Karpas-422 (cell line): ENCODE results near the gene KIAA0825. TPM values are rescaled to one million over a fixed set of nuclear protein-coding genes. Genes with fewer than 3 reads are reported as not detected.

ENCODE experiments used
- DNase-seq: peaks from one replicate; pipeline ENCODE4 v3.0.0-alpha.2; 2015
- H2AFZ ChIP-seq: fragments of 200-600 bp; sonication (generic); 2 replicates; pipeline ENCODE4 v1.6.1; 2014; ENCODE audit warnings: antibody characterized with exemption, low read length, mixed read lengths
- H3K27ac ChIP-seq: fragments of 200-600 bp; sonication (generic); 2 replicates; pipeline ENCODE4 v1.5.1; 2014; ENCODE audit warnings: mild to moderate bottlenecking, low read length, moderate library complexity
- H3K27me3 ChIP-seq: fragments of 200-600 bp; sonication (generic); 2 replicates; pipeline ENCODE4 v1.6.1; 2014; ENCODE audit warnings: low read length, mixed read lengths
- H3K36me3 ChIP-seq: fragments of 200-600 bp; sonication (generic); 2 replicates; pipeline ENCODE4 v1.6.1; 2014; ENCODE audit warnings: low read length, mixed read lengths; ENCODE audit not compliant: insufficient read depth
- H3K4me1 ChIP-seq: fragments of 200-600 bp; sonication (generic); 2 replicates; pipeline ENCODE4 v1.6.1; 2014; ENCODE audit warnings: mild to moderate bottlenecking, low read length, mixed read lengths
- H3K4me2 ChIP-seq: fragments of 200-600 bp; sonication (generic); 2 replicates; pipeline ENCODE4 v1.6.1; 2014; ENCODE audit warnings: low read length, low read depth, mild to moderate bottlenecking; ENCODE audit not compliant: poor library complexity, severe bottlenecking
- H3K4me3 ChIP-seq: fragments of 200-600 bp; sonication (generic); 2 replicates; pipeline ENCODE4 v1.5.1; 2014; ENCODE audit warnings: mild to moderate bottlenecking, antibody characterized with exemption, low read length, mixed read lengths
- H3K79me2 ChIP-seq: fragments of 200-600 bp; sonication (generic); 2 replicates; pipeline ENCODE4 v1.6.1; 2014; ENCODE audit warnings: mild to moderate bottlenecking, low read length, mixed read lengths
- H3K9ac ChIP-seq: fragments of 200-600 bp; sonication (generic); 2 replicates; pipeline ENCODE4 v1.6.0; 2014; ENCODE audit warnings: low read length
- H3K9me2 ChIP-seq: fragments of 200-600 bp; sonication (generic), shearing (Covaris generic); replicated peaks from 2 replicates; pipeline ENCODE4 v1.6.0; 2014; ENCODE audit warnings: mild to moderate bottlenecking, low read length, moderate library complexity; ENCODE audit not compliant: insufficient read depth
- H3K9me3 ChIP-seq: fragments of 300-700, 200-600 bp; sonication (generic); 2 replicates; pipeline ENCODE4 v1.6.1; 2014; ENCODE audit warnings: low read length, mixed read lengths
- H4K20me1 ChIP-seq: fragments of 200-600 bp; sonication (generic); 2 replicates; pipeline ENCODE4 v1.6.1; 2014; ENCODE audit warnings: mild to moderate bottlenecking, antibody characterized with exemption, low read length, low read depth; ENCODE audit not compliant: insufficient read depth
- total RNA-seq: library from RNA; depleted of rRNA; stranded (reverse); fragments of >200 nt; shearing (Covaris generic); gene quantifications from 2 replicates; pipeline ENCODE4 v1.2.3, GENCODE V29; 2014; ENCODE audit warnings: low replicate concordance

Gene KIAA0825
- total RNA-seq, 1 experiment from 2014 or later = 2.0 TPM

DNA sequence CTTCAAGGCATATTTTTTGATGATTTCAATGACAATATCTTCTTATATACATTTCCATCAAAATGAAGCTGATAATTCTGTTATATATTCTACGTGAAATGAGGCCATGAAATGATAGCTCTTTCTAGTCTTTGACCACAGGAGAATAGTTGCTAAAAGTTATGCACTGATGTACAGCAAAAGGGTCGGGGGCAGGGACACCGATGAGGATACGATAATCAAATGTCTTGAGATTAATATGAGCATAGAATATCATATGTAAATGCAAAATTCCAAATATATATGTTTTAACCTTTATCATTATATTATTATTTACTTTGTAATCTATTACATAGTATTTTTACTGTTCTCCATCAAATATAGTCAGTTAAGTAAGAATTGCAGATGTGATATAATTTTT, 264.8 kb downstream of the KIAA0825 start:
- Histone ChIP-seq H3K27me3 (no peaks in the 10 kb centered on the region), H3K4me1 (no peaks in the 10 kb centered on the region), H3K79me2 (no peaks in the 10 kb centered on the region), H2AFZ (no peak overlapping the region), H3K36me3 (no peaks in the 10 kb centered on the region), H3K9me2 (no peaks in the 10 kb centered on the region), H3K4me3 (no peak overlapping the region), H4K20me1 (no peaks in the 10 kb centered on the region), H3K9ac (no peak overlapping the region), H3K9me3 (no peaks in the 10 kb centered on the region), H3K27ac (no peak overlapping the region), H3K4me2 (no peak overlapping the region)
- no peak for DNase-seq

DNA sequence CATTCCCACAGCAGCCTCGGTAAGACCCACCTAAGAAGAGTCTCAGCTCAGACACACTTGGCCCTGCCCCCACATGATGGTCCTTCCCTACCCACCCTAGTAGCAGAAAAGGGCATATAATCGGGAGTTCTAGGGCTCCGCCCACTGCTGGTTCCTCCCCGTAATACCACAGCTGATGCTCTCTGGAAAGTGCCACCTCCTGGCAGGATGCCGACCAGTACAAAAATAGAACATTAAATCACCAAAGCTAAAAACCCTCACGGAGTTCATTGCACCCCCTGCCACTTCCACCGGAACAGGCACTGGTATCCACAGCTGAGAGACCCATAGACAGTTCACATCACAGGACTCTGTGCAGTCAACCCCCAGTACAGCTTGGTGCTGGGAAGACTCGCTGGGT, 271.3 kb downstream of the KIAA0825 start:
- DNase-seq = no peak
- no peak overlapping the region for H3K4me3 ChIP-seq
- no peaks in the 10 kb centered on the region for H3K79me2 ChIP-seq
- H3K36me3 ChIP-seq = no peaks in the 10 kb centered on the region
- H3K9me3 ChIP-seq = no peaks in the 10 kb centered on the region
- H3K27me3 ChIP-seq = no peaks in the 10 kb centered on the region
- H2AFZ ChIP-seq = no peak overlapping the region
- no peaks in the 10 kb centered on the region for H4K20me1 ChIP-seq
- no peaks in the 10 kb centered on the region for H3K9me2 ChIP-seq
- H3K27ac ChIP-seq = no peak overlapping the region
- H3K4me1 ChIP-seq = no peaks in the 10 kb centered on the region
- H3K9ac ChIP-seq = no peak overlapping the region
- no peak overlapping the region for H3K4me2 ChIP-seq

DNA sequence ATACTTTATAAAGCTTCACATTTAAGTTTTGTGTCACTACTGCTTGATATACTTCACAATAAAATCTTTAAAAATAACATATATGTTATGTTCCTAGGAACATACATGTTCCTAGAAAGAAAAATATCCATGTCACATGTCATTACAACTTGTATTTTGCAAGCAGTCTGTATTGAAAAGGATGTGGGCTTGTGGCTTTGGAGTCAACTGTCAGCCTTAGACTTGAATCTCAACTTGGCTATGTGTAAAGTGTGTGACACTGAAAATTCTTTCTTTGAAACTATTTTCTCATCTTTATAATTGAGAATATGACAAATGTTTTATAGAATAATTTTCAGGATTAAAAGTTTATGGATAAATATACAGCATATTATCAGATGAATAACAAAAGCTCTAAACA, 273.1 kb downstream of the KIAA0825 start:
- no peak for DNase-seq
- Histone ChIP-seq H3K4me1 (no peaks in the 10 kb centered on the region), H3K9ac (no peak overlapping the region), H3K36me3 (no peaks in the 10 kb centered on the region), H3K4me2 (no peak overlapping the region), H3K27me3 (no peaks in the 10 kb centered on the region), H3K4me3 (no peak overlapping the region), H3K27ac (no peak overlapping the region), H3K79me2 (no peaks in the 10 kb centered on the region), H4K20me1 (no peaks in the 10 kb centered on the region), H3K9me2 (no peaks in the 10 kb centered on the region), H3K9me3 (no peaks in the 10 kb centered on the region), H2AFZ (no peak overlapping the region)

DNA sequence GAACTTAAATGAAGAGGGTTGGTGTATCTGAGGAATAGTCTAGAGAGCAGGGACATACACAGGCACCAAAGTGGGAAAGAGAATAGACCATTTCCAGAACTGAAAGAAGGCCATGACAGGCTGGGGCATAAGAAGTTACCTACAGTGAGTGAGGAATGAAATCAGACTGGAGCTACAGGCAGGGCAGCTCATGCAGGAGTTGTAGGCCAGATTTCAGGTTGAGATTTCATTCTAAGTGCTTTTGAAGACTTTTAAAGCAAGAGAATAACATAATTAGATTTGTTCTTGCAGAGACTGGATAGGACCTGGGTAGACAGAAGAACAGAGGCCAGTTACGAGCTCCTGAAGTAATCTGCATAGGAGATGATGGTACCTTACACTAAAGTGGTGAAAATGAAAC, 280.8 kb downstream of the KIAA0825 start:
- Histone ChIP-seq H3K36me3 (no peaks in the 10 kb centered on the region), H3K4me3 (no peak overlapping the region), H3K4me1 (no peaks in the 10 kb centered on the region), H3K27ac (no peak overlapping the region), H3K4me2 (no peak overlapping the region), H3K27me3 (no peaks in the 10 kb centered on the region), H3K79me2 (no peaks in the 10 kb centered on the region), H2AFZ (no peak overlapping the region), H3K9me2 (no peaks in the 10 kb centered on the region), H3K9ac (no peak overlapping the region), H4K20me1 (no peaks in the 10 kb centered on the region), H3K9me3 (no peaks in the 10 kb centered on the region)
- DNase-seq = no peak

GRCh38 chr5:94335936-94336335, 282.5 kb downstream of the KIAA0825 start:
- H3K9me3 ChIP-seq = no peaks in the 10 kb centered on the region
- no peak overlapping the region for H3K4me3 ChIP-seq
- H3K36me3 ChIP-seq = no peaks in the 10 kb centered on the region
- no peak for DNase-seq
- no peak overlapping the region for H3K9ac ChIP-seq
- no peak overlapping the region for H2AFZ ChIP-seq
- H3K4me2 ChIP-seq = no peak overlapping the region
- H3K27me3 ChIP-seq = no peaks in the 10 kb centered on the region
- no peaks in the 10 kb centered on the region for H3K4me1 ChIP-seq
- H3K9me2 ChIP-seq = no peaks in the 10 kb centered on the region
- H4K20me1 ChIP-seq = no peaks in the 10 kb centered on the region
- no peaks in the 10 kb centered on the region for H3K79me2 ChIP-seq
- no peak overlapping the region for H3K27ac ChIP-seq

DNA sequence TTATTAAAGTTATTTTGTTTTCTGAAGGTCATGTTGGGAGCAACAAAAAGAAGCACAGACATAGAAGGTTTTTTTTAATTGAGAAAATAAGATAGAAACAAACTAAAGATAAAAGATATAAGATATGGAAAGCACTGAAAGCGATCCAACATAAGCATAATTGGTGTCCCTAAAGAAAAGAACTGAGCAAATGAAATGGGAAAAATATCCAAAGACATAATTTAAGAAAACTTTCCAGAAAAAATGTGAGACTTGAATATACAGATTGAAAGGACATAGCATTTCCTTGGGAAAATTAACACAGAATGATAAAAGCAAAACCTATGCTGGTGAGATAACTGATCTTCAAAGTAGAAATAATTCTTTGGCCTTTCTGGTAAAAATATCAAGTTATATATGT, 289.3 kb downstream of the KIAA0825 start:
- H3K27me3 ChIP-seq = no peaks in the 10 kb centered on the region
- no peak overlapping the region for H3K9ac ChIP-seq
- H4K20me1 ChIP-seq = no peaks in the 10 kb centered on the region
- no peaks in the 10 kb centered on the region; the same call in 1 of the 2 replicates for H3K9me3 ChIP-seq
- H3K36me3 ChIP-seq = no peaks in the 10 kb centered on the region
- H3K27ac ChIP-seq = no peak overlapping the region
- H2AFZ ChIP-seq = no peak overlapping the region
- H3K4me2 ChIP-seq = no peak overlapping the region
- H3K4me3 ChIP-seq = no peak overlapping the region
- H3K4me1 ChIP-seq = no peaks in the 10 kb centered on the region
- H3K79me2 ChIP-seq = no peaks in the 10 kb centered on the region
- no peak for DNase-seq
- H3K9me2 ChIP-seq = no peaks in the 10 kb centered on the region; the same call in 1 of the 2 replicates

DNA sequence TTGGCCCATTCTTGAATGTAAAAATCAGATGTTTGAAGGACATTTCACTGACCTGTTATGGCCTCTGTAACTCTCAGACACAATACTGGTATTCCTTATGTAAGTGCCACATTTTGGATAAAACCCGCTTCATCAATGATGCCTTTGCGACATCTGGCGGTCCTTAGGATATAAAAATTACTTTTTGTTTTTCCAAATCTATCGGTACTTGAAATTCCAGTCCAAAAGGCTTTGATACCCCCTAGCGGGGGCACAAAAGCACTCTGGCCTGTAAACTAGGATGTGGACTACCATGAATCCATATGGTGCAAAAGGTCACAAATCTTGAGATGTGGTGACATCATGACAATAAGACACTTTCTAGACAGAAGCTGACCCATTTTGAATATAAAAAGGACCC, 291.8 kb downstream of the KIAA0825 start:
- no peaks in the 10 kb centered on the region; the same call in 1 of the 2 replicates for H3K9me2 ChIP-seq
- no peak overlapping the region for H3K27ac ChIP-seq
- no peak overlapping the region for H3K4me3 ChIP-seq
- H3K9ac ChIP-seq = no peak overlapping the region
- H3K27me3 ChIP-seq = no peaks in the 10 kb centered on the region
- H2AFZ ChIP-seq = no peak overlapping the region
- no peaks in the 10 kb centered on the region for H4K20me1 ChIP-seq
- no peak for DNase-seq
- no peaks in the 10 kb centered on the region for H3K4me1 ChIP-seq
- H3K4me2 ChIP-seq = no peak overlapping the region
- no peaks in the 10 kb centered on the region for H3K36me3 ChIP-seq
- H3K9me3 ChIP-seq = no peaks in the 10 kb centered on the region; the same call in 1 of the 2 replicates
- H3K79me2 ChIP-seq = no peaks in the 10 kb centered on the region

DNA sequence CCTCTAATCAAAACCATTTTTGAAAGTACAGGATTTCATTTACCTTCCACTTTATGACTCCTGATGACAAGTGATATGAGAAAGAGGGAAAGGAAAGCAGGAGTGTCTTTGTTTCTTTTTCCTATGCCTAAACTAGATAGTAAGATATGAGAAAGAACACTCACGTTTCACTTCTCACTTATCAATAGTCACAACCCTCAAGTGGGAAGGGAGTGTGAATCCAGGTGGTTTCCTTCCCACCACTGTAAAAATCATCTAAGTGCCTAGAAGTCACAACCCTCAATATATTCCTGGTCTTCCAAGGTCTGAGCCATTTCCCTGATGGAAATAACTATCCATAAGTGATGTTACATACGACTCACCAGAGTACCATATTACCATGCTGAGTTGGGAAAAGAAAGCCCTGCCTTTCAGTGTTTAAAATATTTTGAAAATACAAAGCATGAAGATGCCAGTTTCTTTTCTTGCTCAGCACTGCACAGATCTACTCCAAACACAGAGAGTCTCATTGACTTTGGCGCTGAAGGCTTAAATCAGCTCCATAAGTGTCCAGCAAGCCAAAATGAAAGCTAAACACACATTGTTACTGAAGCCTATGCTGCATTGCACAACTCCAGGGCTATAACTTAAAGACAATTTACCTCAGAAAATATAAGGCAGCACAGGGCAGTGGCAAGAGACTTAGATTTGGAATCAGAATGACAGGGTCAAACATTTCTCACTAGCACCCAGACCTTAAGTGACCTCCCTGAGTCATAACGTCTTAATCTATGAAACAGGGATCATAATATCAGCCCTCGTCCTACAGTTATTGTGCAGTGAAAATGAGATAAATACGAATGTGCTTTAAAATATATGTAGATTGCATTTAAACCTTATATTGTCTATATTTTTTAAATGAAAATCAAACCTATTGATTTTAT, 301.2 kb downstream of the KIAA0825 start:
- no peak overlapping the region for H2AFZ ChIP-seq
- no peak for DNase-seq
- no peaks in the 10 kb centered on the region for H3K27me3 ChIP-seq
- no peaks in the 10 kb centered on the region for H3K79me2 ChIP-seq
- no peaks in the 10 kb centered on the region for H4K20me1 ChIP-seq
- H3K36me3 ChIP-seq = no peaks in the 10 kb centered on the region
- H3K9me2 ChIP-seq = no peaks in the 10 kb centered on the region
- H3K4me1 ChIP-seq = no peaks in the 10 kb centered on the region
- no peak overlapping the region for H3K4me3 ChIP-seq
- H3K27ac ChIP-seq = no peak overlapping the region
- H3K9me3 ChIP-seq = no peaks in the 10 kb centered on the region
- H3K4me2 ChIP-seq = no peak overlapping the region
- no peak overlapping the region for H3K9ac ChIP-seq
